Stimulated activated CD8-positive, alpha-beta memory T cell treated with anti-CD3 and anti-CD28 coated beads, Interleukin-7, amount 100 ng/mL, for 24 hours (primary cell): ENCODE measurements around the gene MX2.
A peak's percentile ranks its signal among the peaks of the same experiment; 100 is the strongest.

Source experiments
- DNase-seq: peaks from one replicate; pipeline ENCODE4 v3.0.0-alpha.2; 2020; ENCODE audit warnings: low read depth

Gene MX2

DNA sequence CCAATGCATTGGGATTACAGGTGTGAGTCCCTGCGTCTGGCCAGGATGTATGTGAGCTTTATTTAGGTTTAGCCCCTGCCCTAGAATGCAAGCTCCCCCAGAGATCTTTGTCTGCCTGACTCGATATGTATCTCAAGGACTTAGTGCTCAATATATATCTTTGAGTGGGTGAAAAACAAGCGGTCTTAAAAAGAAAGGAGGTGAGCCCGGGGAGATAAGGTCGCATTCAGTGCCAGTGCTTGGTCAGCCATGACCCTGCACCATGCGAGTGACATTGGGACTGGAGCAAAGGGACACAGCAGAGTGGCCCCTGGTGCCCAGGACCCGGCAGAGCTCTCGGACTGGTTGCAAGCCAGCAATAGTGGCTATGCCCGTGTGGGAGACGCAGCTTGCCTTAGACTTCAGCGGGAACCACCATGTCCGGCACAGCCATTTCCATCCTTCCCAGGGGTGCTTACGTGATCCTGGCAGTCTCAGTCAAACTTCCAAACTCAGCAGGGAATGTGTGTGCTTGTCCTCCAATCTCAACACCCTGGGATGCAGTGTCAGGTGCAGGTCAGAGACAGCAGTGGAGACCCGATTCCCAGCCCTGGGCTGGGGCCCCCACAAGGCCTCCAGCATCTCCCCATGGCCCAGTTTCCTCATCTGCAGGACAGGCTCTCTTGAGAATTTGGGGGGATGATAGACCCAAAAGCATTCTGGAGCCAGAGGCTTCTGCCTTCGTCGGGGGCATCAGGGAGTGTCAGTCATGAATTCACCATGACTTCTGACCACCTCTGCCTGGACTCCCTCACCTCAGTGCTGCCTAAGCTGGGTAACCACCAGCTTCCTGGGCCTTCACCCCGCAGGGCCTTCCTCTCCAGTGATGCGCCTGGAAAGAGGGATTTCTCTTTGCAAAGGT is 1.8 kb downstream of the MX2 start:
- DNase-seq = no peak

DNA sequence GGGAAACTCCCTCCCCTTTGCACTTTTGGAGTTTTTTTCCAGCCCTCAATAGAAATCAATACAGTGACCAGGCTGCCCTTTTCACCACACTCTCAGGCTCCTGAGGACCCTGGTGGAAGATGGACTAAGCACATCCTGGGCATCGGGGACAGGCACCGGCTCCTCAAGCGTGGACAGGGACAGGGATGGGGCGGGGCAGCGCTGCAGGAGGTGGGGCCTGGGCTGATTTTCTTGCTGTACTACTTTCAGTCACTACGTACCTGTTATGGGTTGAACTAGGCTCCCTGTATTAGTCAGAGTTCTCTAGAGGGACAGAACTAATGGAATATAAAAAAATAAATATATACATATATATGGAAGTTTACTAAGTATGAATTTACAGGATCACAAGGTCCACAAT is 2.5 kb downstream of the MX2 start:
- DNase-seq = no peak

DNA sequence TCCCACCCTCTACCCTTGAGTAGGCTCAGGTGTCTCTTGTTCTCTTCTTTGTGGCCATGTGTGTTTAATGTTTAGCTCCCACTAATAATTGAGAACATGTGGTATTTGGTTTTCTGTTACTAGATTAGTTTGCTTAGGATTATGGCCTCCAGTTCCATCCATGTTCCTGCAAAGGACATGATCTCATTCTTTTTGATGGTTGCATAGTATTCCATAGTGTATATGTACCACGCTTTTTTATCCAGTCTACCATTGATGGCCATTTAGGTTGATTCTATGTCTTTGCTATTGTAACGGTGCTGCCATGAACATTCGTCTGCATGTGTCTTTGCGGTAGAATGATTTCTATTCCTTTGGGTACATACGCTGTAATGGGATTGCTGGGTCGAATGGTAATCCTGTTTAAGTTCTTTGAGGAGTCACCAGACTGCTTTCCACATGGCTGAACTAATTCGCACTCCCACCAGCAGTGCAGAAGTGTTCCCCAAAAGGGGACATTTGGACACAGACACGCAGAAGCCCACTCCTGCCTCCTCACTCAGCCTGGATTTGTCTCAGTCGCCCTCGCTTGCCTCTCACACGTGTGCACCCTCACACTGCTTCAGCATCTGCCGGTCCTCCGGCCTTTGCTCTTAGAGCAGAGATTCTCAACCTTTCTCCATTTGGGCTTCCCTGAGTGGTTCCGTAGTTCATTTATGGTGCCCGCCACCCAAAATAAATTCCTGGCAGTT is 3.7 kb downstream of the MX2 start:
- no peak for DNase-seq

DNA sequence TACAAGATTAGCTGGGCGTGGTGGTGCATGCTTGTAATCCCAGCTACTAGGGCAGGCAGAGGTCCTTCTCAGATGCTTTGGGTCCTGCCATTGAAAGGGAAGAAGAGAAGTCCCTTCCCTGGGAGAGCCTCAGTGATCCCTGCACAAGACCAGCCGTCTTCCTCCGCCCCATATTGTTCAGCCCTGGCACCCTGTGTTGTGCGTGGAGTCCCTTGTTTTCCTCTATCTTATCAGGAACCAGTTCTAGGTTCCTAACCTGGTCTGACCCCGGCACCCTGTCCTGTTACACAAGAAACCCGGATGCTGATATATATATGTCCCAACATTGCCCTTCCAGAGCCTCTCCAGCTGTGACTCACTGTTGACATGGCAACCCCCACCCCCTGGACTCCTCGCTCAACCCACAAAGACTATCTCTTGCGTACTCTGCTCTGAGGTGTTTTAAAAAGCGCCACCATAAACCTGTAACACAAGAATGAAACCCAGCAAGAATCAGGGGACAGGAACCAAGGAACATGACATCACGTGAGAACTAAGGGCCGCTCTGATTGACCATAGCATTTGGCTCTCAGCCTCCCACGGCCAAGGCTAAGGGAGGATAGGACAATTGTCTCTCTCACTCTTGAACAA is 4.8 kb downstream of the MX2 start:
- no peak for DNase-seq

DNA sequence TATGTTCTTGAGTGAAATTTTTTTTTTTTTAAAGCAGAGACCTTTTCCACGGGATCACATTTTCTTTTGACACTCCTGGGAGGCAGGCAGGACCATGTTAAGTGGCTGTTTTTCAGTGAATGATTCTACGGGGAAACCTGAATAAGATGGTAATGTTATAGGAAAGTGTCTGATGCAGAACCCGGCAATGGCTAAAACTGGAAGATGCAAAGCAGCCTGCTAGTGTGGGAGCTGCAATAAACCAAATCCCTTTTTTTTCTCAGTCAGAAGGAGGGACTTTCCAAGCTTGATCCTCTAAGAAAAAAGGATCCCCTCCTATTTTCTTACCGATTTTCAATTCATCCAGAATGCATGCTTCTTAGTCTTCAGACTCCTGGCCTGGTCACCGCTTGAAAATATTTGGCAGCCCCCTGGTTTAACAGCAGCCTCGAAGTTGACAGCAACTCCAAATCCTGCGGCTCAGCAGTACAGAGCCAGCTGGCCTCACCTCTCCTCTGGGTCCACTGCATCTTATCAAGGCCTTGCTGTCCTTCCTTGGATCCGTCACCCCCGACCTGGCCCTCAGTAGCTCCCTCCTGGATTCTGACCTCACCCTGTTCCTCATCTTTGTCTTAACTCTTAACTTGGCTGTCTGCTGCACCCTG is 5.6 kb downstream of the MX2 start:
- no peak for DNase-seq

DNA sequence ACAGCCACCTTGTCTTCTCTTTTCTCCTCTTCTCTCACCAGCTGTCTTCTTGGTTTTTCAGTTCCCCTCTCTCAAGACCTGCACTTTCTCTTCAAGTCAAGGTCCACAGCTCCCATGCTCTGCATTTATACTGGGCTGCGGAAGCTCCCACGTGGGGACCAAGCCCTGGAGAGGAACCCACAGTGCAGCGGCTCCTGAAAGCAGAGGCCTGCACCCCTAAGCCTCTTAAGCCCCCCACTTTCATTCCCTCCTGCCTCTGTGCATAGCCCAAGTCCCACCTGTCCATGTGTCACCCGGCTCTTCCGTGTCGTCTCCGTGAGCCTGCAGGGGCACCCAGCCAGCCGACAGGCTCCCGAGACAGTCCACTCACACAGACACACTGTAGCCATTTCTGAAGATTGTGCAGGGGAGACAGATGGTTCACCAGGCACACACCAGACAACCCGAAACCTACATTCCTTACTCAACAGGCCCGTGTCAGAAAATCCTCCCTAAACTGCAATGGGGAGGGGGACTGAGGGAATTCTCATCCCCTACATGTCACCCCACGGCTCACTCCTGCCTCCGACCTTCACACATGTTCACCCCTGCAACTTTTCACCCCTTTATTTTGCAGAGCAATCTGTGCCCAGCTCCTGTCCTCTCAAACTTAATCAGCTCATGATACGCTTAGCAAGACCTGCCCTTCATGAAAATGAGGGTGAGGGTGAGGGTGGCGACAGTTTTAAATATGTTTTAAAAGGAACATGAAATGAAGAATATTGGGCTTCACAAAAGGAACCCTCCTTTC is 6.3 kb downstream of the MX2 start:
- no peak for DNase-seq

DNA sequence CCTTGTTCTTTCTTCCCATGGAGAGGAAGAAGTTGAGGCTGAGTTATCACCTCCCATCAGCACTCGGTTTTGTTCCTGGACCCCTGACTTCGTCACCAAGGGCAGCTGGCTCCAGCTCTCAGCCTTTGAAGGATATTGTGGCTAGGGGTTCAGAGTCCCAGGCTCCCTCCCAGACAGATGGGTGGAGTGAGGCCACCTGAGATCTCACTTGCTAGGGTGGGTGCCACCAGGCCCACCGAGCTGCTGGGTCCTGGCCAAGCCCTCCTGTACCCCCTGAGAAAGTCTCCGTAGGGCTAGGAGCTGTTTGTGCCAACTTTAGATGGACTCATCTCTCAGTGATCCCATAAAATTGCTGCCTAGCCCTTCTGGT is 6.9 kb downstream of the MX2 start:
- DNase-seq = no peak

DNA sequence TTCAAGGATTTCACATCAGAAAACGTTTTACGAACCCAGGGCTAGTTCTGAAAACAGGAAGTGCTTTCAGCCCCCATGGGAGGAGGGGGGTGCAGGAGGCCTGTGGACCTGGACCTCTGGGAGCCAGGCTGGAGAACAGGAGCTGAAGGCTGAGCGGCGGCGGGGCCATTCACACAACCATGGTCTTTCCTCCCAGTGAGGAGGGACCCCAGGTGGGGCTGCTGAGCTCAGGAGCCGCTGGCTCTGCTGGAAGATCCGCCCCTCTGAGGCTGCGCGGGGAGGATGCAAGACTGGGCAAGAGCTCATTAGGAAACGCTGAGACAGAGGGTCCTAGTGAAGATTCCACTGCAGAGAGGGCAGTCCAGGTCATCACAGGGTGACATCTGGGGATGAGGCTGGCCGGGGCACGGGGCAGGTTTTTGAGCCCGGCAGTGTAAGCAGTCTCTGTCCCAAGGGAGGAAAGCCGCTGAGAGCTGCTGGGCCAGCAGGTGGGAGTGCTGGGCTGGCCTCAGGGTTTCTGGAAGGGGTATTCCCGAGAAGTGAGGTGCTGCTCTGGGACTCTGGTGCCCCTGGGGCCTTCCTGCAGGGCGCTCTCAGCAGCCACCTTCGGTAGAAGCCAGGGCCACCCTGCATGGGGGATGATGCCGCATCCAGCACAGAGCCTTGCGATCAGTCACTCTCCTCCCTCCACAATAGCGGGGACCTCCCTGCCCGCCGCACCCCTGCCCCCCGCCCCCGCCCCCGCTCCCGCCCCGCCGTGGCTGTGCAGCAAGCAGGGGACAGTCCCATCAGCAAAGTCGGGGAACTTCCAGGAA is 7.5 kb downstream of the MX2 start:
- no peak for DNase-seq

DNA sequence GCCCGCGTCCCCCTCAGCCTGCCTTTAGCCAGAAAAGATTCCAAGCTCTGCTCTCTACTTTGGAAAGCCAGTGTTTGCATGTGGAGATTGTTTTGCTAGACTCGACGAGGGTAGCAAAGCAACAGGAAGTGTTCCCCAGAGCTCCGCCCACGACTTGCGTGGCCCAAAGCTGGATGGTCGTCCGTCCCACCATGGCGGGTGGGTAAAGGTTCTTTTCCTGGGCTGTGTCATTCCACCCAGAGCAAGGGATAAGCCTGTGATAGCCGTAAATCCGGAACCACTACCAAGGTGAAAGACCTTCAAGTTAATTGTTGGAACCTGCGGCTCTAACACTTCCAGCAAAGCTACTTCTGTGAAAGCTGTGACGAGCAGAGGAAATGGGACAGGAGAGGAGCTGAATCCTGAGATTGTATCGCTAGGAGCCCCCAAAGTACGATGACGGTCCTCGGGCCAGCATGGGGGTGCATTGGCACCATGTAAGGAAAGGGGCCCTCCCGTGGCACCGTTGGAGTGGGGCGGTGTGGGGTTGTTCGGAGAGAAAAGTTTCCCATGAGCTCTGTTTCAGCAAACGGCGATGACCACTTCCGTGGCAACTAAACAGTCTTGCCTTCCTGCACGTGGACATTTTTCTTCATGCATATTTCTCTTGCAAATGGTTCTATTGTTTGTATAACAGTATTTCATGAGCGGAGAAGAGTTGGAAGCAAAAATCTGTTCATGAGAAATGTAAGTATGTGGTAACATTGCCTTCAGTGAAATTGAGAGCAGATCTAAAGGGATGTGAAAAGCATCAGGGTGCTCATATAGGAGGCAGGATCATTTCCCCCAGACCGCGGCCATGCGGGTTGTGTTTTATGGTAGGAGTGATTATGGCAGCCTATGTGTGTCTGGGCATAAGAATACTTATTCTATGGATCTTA is 8.4 kb downstream of the MX2 start:
- peak; percentile 19 for DNase-seq

DNA sequence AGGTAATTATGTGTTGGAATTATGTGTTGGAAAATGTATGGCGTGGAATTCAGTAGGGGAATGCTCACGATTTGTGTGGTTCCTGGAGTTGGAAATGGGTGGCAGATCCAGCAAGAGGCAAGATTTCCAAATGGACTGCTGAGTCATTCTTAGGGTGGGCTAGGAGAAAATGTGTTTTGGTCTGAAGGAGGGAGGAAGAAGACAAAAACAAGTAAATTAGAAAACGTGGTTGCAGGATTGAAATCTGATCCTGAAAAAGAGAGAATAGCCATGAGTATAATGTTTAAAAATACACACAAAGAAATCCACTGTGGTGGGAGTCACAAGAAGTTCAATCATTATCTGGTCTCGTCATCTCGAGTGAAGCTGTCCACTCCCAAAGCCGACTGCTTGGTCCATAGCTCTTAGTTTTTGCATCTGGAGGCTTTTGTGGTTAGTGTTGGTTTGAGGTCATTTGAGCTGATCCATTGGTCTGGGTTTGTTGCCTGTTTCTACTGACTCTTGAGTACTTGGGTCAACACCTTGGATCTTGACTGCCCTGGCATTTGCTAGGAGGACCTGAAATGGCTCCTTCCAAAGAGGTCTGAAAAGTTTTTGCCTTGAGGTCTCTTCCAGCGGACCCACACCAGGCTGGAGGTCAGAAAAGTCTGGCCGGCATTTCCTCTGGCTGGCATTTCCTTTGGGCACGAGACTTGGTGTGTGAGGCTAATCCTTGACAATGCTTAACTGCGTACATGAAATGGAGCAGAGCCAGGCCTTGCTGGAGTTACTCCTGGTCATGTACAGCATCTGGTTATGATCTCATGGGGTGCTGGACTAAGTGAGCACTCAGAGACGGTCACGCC is 9.2 kb downstream of the MX2 start:
- DNase-seq = no peak

DNA sequence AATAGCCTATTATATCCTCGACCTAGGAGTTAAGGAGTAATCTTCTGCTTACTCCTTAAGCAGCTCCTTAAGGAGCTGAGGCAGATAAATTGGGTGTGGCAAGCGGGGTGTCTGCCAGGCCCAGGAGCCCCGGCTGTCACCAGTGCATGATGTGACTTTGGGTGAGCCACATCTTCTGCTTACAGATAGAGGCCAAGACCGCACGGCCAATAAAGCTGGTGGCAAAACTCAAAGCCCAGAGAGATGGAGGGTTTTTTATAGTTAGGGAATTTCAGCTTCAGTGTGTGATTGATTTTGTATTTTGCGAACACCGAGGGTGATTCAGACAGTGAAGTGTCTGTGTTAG is 9.8 kb downstream of the MX2 start:
- no peak for DNase-seq

DNA sequence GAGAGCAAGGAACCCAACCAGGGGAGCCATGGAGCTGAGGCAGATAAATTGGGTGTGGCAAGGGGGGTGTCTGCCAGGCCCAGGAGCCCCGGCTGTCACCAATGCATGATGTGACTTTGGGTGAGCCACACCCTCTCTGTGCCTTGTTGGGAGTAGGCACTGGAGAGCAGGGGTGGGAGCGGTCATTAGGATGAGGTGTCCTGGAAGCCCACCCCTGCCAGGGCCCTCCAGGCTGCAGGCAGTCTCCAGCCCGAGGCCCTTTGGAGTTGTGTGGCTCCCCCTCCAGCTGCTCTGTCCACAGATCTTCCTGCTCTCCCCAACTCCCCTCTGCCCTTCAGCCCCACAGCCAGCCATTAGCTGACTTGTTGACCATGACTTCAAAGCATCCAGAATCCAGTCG is 11.4 kb downstream of the MX2 start:
- DNase-seq = no peak

DNA sequence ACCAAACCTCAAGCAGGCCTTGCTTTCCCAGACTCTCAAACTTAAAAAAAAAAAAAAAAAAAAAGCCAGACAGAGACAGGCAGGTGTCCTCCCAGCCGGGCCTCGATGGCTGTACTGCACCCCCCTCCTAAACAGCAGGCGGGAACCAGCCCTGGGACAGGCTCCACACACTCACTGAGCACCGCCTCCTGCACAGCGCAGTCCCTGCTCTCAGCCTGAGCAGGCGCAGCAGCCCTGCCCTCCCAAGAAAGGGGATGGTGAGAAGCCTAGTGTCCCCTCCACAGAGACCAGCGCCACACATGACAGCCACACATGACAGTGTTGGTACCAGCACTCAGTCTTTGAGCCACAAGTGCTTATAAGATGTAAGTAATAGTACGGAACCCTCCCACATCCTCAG is 11.9 kb downstream of the MX2 start:
- no peak for DNase-seq

DNA sequence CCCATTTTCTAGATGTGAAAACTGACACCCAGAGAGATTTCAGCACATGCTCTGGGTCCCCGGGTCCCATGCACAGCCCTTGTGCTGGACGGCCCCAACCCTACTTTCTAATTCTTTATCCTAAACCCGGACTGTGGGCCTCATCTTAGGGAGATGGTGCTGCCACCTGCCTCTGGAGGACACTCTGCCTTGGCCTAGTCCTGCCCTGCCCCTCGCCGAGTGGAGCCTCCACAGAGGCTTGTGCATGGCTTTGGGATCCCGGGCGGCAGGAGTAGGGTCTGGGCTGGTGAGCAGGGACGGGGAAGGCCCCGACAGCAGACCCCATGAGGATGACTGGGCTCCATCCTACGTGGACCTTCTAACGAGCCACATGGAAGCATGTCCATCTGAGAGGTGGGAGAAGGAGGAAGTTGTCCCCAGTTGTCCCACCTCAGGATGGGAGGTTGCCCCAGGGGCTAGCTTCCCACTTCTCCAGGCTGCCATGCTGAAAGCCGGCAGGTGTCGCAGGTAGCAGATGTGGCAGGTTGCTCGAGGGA is 12.4 kb downstream of the MX2 start:
- DNase-seq = no peak

DNA sequence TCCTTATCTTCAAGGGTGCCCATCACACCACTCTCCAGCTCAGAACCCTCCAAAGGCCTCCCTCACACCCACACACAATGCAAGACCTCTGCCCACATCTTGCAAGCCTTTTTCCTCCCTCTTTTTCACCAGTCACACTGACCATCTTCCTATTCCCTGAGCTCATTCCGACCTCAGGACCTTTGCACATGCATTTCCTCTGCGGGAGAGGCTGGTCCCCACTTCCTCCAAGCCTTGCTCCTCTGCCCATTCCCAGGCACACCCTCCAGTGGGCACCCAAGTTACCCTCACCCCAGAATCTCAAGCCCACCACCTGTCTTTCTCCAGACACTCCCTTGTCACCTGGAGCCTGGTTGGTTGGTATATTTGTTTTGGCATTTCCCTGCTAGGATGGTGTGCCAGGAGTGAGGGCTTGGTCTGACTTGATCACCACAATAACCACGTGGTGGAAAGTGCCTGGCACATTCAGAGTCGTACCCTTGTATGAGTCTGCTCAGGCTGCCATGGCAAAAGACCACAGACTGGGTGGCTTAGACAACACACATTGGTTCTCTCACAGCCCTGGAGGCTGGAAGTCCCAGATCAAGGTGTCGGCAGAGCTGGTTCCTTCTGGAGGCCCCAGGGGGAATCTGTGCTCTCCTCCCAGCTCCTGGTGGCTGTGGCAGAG is 13.2 kb downstream of the MX2 start:
- no peak for DNase-seq

DNA sequence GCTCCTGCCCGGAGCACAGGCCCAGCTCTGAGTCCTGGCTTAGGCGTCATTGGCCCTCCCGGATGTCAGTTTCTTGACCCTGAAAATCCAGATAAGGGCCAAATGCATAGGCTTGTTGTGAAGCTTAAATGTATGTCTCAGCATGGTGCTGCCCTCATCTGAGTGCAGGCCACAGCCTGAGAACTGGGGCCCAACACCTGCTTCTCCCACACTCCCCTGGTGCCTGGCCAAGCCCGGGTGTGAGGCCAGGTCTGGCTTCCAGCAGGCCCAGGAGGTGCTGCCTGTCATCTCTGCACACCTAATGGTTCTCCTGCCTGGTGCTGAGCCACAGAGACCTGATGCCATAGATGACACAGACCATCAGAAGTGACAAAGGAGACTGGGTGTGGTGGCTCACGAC is 14.0 kb downstream of the MX2 start:
- DNase-seq = no peak

DNA sequence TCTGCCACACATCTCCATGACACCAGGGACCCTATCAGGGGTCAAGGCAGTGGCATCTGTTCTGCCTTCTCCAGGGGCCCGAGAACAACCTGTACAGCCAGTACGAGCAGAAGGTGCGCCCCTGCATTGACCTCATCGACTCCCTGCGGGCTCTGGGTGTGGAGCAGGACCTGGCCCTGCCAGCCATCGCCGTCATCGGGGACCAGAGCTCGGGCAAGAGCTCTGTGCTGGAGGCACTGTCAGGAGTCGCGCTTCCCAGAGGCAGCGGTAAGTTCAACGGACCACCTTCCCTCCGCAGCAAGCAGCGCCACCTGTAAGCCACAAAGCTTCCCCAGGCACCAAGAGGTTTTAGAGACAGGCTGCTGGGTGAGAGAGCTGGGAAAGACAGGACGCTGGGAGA is 15.9 kb downstream of the MX2 start:
- DNase-seq = no peak

DNA sequence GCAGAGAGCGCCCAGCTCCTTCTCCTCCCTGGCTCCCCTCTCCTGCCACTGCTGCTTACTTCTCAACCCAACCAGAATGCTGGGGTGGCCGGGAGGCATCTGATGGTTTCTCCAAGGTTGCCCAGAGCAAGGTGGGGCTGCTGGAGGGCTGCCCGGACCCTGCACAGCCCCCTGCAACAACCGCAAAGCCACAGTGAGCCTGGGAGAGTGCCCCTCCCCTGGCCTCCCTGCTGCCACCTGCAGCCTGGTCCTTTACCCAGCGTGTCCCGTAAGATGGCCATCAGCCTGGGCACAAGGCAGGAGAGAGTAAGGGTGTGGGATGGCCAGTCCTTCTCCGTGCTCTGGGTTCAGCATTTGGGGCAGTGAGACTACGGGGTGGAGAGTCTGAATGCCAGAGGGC is 17.0 kb downstream of the MX2 start:
- DNase-seq = no peak
